Mucosa of descending colon (tissue), 3 donors: ENCODE results near the gene ZNF322. TPM values are rescaled to one million over a fixed set of nuclear protein-coding genes. Genes with fewer than 3 reads are reported as not detected.

Experiments used
- ATAC-seq: fragments of 200-7000 bp; cut with Tn5 transposase; one replicate; pipeline ENCODE4 v1.9.1; 2020; ENCODE audit warnings: mild to moderate bottlenecking, moderate library complexity
- DNase-seq, 3 donors: peaks; one replicate each; pipeline ENCODE4 v3.0.0-alpha.2; 2020
- H3K36me3 ChIP-seq: fragments of 200-600 bp; one replicate; pipeline ENCODE4 v1.8.0; 2021; ENCODE audit warnings: low read depth, mild to moderate bottlenecking
- H3K4me1 ChIP-seq: fragments of 200-600 bp; one replicate; pipeline ENCODE4 v1.8.0; 2021; ENCODE audit warnings: low read depth, mild to moderate bottlenecking
- H3K4me3 ChIP-seq: fragments of 200-600 bp; one replicate; pipeline ENCODE4 v1.8.0; 2021; ENCODE audit warnings: mild to moderate bottlenecking
- H3K9me3 ChIP-seq: fragments of 200-600 bp; one replicate; pipeline ENCODE4 v1.8.0; 2021; ENCODE audit warnings: mild to moderate bottlenecking
- intact Hi-C, 2 donors: fragments of 100-400 bp; cut with DNase I in 1 of 2; cut with micrococcal nuclease in 1 of 2; formaldehyde crosslinking; loops; one replicate each; pipeline versions ENCODE4 v1.11.0 to v1.11.1; 2022; cut with DNase I, micrococcal nuclease
- total RNA-seq, 3 donors: library from RNA; stranded (reverse); fragmentation: NEBNext Ultra II Directional in 2 of 3; extraction: Animal tissue kit (Norgen Biotek cat#: 25700) in 2 of 3; gene quantifications; one replicate each; pipeline versions ENCODE4 v1.2.1 to v1.2.4, GENCODE V29; 2021 to 2023
- TF ChIP-seq, protein P1 (sequence below): fragments of 200-600 bp; IDR thresholded peaks from one replicate; pipeline ENCODE4 v1.8.0; 2022; ENCODE audit warnings: antibody characterized with exemption, mild to moderate bottlenecking
- donor health status: DM: no; HTN: no; CAD: no; lungs with moderate emphysema.
- donor health status: DM: no; HTN: no; CAD: no.
- donor health status: DM: no; HTN: yes; CAD: no.

Gene ZNF322
- total RNA-seq, 3 donors from 2014 or later: 17.1 to 33.7 (median 19.0) TPM

DNA sequence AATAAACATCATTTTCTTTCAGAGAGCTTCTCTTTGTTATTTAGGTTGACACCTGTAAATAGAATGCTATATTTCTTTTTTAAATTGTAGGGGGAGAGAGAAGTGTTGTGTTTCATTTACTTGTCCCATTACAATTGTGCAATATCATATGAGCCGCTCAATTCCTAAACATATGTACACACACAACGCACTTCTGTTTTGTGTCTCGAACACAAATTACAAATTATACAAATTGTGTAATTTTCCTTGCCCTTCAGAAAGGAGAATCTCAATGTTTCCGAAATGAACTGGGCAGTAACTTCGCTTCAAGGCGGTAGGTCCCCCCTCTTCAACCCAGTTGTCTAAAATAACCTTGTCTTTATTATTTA is 65.4 kb downstream of the ZNF322 start:
- H3K9me3 ChIP-seq: no peaks in the 10 kb centered on the region
- no peaks in the 10 kb centered on the region for H3K36me3 ChIP-seq
- ATAC-seq: no peak
- no peak for DNase-seq
- intact Hi-C loops: loop anchor here in 1 of 2 donors (10.0 kb wide), 1 partner anchor 249 kb away; no protein-coding TSS in a partner anchor
- TF ChIP-seq, protein P1, sequence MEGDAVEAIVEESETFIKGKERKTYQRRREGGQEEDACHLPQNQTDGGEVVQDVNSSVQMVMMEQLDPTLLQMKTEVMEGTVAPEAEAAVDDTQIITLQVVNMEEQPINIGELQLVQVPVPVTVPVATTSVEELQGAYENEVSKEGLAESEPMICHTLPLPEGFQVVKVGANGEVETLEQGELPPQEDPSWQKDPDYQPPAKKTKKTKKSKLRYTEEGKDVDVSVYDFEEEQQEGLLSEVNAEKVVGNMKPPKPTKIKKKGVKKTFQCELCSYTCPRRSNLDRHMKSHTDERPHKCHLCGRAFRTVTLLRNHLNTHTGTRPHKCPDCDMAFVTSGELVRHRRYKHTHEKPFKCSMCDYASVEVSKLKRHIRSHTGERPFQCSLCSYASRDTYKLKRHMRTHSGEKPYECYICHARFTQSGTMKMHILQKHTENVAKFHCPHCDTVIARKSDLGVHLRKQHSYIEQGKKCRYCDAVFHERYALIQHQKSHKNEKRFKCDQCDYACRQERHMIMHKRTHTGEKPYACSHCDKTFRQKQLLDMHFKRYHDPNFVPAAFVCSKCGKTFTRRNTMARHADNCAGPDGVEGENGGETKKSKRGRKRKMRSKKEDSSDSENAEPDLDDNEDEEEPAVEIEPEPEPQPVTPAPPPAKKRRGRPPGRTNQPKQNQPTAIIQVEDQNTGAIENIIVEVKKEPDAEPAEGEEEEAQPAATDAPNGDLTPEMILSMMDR: no peak
- H3K4me1 ChIP-seq: peaks cover 5% of the 10 kb centered on the region
- H3K4me3 ChIP-seq: no peak overlapping the region

DNA sequence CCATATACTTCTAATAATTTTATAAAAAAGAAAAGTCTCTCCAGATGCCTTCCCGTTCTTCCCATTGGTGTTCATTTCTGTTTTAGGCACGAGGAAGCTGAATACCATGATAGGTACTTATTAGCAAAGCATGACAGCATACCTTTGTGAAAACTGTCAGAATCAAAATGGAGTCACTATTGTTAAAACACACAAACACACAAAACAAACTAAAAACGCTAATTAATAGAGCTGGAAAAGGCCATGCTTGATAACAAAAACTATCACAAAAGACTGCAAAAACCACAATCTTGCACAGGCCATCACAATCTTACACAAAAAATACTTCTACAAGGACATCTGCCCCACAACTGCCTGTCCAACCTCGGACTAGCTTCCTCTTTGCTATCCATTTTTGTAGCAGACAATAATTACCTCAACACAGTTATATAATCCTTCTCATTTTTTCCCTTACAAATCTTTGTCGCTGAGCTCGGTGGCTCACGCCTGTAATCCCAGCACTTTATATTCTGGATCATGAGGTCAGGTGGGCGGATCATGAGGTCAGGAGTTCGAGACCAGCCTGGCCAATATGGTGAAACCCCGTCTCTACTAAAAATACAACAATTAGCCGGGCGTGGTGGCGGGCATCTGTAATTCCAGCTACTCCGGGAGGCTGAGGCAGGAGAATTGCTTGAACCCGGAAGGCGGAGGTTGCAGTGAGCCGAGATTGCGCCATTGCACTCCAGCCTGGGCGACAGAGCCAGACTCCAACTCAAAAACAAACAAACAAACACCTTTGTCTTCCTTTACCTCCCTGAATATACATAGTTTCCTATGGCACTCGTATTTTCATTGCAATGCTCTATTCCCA is 66.0 kb downstream of the ZNF322 start:
- no peak overlapping the region for H3K4me3 ChIP-seq
- intact Hi-C loops: loop anchor here in 1 of 2 donors (10.0 kb wide), 1 partner anchor 249 kb away; no protein-coding TSS in a partner anchor
- DNase-seq (no peak), ATAC-seq (no peak)
- no peaks in the 10 kb centered on the region for H3K36me3 ChIP-seq
- TF ChIP-seq, protein P1: no peak
- H3K9me3 ChIP-seq: no peaks in the 10 kb centered on the region
- H3K4me1 ChIP-seq: peaks cover 5% of the 10 kb centered on the region

DNA sequence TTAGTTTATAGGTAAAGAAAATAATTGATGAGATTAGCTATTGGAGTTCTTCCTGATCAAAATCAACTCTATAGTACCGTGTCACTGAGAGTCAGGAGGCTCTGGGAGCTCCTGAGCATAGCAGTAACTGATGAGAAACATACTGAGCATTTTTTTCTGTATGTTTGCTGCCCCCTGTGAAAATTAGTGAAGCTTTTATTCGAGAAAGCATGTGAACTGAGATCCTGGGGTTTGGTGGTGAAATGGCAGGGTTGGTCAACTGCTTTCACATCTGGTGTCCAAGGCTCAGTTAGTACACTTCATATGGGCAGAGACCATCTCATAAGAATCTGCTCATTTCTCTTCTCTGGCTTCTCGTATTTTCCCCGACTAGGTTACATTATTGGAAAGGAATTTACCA is 66.9 kb downstream of the ZNF322 start:
- no peak for ATAC-seq
- Histone ChIP-seq H3K9me3 (no peaks in the 10 kb centered on the region), H3K4me1 (peaks cover 3% of the 10 kb centered on the region), H3K36me3 (no peaks in the 10 kb centered on the region), H3K4me3 (no peak overlapping the region)
- DNase-seq: no peak
- TF ChIP-seq, protein P1: no peak
- intact Hi-C loops: loop anchor here in 1 of 2 donors (10.0 kb wide), 1 partner anchor 248 kb away; no protein-coding TSS in a partner anchor

DNA sequence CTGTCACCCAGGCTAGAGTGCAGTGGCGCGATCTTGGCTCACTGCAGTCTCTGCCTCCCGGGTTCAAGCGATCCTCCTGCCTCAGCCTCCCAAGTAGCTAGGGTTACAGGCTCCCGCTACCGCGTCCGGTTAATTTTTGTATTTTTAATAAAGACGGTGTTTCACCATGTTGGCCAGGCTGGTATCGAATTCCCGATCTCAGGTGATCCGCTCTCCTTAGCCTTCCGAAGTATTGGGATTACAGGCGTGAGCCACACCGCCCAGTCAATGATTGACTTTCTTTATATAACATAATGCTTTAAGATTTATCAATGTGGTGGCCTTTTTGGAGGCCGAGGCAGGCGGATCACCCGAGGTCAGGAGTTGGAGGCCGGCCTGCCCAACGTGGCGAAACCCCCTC is 70.6 kb downstream of the ZNF322 start:
- H3K9me3 ChIP-seq: no peaks in the 10 kb centered on the region
- DNase-seq (no peak), ATAC-seq (no peak)
- TF ChIP-seq, protein P1: no peak
- no peak overlapping the region for H3K4me3 ChIP-seq
- H3K36me3 ChIP-seq: no peaks in the 10 kb centered on the region
- H3K4me1 ChIP-seq: no peaks in the 10 kb centered on the region
- intact Hi-C loops: no loop called here

Other genes with a start within 250 kb of the ZNF322 start
- gene BTN3A3, start 219.2 kb downstream of the ZNF322 start, total RNA-seq: 10 to 100 TPM; 19.9 to 27.5 (median 26.9) TPM
- 10 to 100 TPM; 26.1 to 37.7 (median 29.1) TPM for gene BTN2A1, start 201.8 kb downstream of the ZNF322 start, total RNA-seq
- not detected for gene BTN1A1, start 159.4 kb downstream of the ZNF322 start, total RNA-seq
- 10 to 100 TPM; 58.6 to 76.0 (median 68.2) TPM for gene HMGN4, start 121.4 kb downstream of the ZNF322 start, total RNA-seq
- gene ABT1, start 62.8 kb downstream of the ZNF322 start, total RNA-seq: 10 to 100 TPM; 13.1 to 17.3 (median 13.6) TPM